GM12891 (cell line): ENCODE results near the gene PPM1H.

ENCODE experiments used
- DNase-seq: peaks from one replicate; pipeline ENCODE4 v3.0.0; 2011; ENCODE audit warnings: low spot score; ENCODE audit not compliant: insufficient read length
- FAIRE-seq: peaks from 2 replicates; lab custom pipeline; 2011; peaks lifted over from hg19 to GRCh38; lab: Jason Lieb, UNC
- PAX5 ChIP-seq: IDR thresholded peaks from 2 replicates; pipeline ENCODE4 v1.6.1; 2011; ENCODE audit warnings: low read length, moderate library complexity, mild to moderate bottlenecking; ENCODE audit not compliant: insufficient read depth, severe bottlenecking
- POLR2A ChIP-seq: IDR thresholded peaks from 2 replicates; pipeline ENCODE4 v1.6.1; 2011; ENCODE audit warnings: low read depth, low read length, control low read depth
- POLR2AphosphoS5 ChIP-seq: IDR thresholded peaks from 2 replicates; pipeline ENCODE4 v1.6.1; 2011; ENCODE audit warnings: low read depth, low read length, control low read depth
- POU2F2 ChIP-seq: IDR thresholded peaks from 2 replicates; pipeline ENCODE4 v1.6.1; 2011; ENCODE audit warnings: low read depth, mild to moderate bottlenecking, control low read depth, low read length, moderate library complexity
- SPI1 ChIP-seq: IDR thresholded peaks from 2 replicates; pipeline ENCODE4 v1.6.1; 2011; ENCODE audit warnings: low read depth, low read length, control low read depth
- TAF1 ChIP-seq: IDR thresholded peaks from 2 replicates; pipeline ENCODE4 v1.6.1; 2011; ENCODE audit warnings: low read depth, low read length, control low read depth

Gene PPM1H

DNA sequence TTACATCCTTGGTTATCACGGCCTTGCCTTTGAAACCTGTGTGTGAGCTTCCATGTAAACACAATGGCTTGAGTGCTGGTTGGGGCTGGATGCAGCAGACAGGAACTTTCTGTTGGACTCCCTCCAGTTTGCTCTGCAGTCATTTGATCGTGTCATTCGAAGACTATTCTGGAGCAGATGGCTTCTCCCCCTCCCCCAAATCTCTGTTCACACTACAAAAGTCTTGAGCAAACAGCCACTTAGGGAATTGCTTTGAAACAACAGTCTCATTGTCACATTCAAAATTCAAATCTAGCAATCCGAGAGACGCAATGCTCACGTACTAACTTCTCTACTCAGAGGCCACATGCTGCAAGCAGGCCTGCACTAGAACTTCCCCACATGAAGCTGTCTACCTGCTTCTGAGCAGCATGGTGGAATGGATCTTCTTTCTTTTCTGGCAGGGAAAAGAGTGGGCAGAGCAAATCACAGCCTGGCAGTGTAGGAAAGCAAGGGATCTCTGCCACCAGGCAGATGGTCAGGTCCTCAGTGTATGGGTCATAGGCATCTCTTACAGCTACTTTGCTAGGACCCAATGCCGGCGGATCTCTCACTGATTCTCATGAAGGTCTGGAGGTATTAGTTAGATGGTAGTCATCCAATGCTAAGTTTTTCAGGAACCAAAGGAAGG, 214.2 kb downstream of the PPM1H start:
- no peak for TF ChIP-seq POU2F2
- TF ChIP-seq POLR2A = no peak
- TF ChIP-seq POLR2AphosphoS5 = no peak
- no peak for TF ChIP-seq SPI1
- TF ChIP-seq TAF1 = no peak
- no peak for TF ChIP-seq PAX5
- DNase-seq (no peak), FAIRE-seq (no peak)

DNA sequence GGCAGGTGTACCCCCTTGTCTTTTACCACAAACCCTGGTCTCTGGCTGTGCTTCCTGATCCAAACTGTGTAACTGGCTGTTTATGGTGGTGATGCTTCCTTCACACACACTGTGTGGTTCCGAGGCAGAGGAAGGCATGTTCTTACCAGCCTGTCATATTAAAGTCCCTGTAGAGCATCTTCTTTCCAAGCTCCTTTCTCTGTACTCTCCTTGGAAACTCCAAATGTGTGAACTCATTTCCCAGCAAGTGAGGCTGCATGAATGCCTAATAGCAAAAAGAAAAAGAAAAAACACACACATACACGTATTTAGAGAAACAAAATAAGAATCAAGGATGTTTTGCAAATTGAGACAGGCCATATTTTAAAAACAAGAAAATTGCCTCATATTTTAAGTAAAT, 214.9 kb downstream of the PPM1H start:
- no peak for FAIRE-seq
- TF ChIP-seq TAF1 (no peak), SPI1 (no peak), PAX5 (no peak), POLR2A (no peak), POU2F2 (no peak), POLR2AphosphoS5 (no peak)
- DNase-seq = no peak

DNA sequence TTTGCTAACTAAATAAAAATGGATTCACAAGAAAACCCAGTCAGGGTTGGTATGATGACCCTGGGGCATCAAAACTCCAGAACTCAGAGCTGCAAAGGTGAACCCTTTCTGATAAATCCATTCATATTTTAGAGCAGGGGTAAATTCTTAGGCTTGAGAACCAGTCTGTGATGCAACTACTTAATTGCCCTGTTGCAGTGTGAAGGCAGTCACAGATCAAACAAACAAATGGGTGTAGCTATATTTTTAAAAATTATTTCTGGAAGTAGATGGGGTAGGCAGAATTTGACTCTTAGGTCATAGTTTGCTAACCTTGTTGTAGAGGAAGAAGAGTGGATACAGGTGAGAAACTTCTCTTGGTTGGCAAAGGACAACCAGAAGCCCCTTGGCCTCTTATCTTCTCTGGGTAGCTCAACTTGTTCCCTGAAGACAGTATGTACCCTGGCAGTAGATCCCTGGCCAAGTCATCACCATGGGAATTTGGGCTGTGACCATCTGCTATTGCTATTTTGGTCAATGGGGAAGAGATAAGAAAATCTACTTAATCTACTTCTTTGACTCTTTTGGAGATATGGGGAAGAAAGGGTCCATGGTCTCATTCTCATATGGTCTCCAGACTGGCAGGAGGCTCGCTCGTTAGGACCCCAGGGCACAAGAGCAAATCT, 216.1 kb downstream of the PPM1H start:
- DNase-seq = no peak
- TF ChIP-seq SPI1 = no peak
- no peak for FAIRE-seq

DNA sequence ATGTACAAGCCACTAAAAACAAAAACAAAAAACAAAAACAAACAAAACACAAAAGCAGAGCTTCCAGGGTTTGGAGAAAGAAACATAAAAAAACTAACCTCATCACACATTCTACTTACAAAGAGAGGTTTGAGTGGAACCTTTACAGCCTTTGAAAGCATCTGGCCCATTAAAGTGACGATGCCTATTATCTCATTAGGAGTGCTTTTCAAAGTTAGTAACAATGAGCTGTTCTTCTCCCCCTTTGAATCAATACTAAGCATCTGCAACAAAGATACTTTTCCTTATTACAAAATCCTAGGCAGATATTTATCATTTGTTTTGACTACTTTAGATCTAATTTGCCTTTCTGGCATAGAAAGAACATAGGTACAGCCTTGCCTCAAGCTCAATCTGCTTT, 217.3 kb downstream of the PPM1H start:
- DNase-seq (no peak), FAIRE-seq (no peak)
- TF ChIP-seq POLR2AphosphoS5 (no peak), POLR2A (no peak), PAX5 (no peak), TAF1 (no peak), POU2F2 (no peak)

DNA sequence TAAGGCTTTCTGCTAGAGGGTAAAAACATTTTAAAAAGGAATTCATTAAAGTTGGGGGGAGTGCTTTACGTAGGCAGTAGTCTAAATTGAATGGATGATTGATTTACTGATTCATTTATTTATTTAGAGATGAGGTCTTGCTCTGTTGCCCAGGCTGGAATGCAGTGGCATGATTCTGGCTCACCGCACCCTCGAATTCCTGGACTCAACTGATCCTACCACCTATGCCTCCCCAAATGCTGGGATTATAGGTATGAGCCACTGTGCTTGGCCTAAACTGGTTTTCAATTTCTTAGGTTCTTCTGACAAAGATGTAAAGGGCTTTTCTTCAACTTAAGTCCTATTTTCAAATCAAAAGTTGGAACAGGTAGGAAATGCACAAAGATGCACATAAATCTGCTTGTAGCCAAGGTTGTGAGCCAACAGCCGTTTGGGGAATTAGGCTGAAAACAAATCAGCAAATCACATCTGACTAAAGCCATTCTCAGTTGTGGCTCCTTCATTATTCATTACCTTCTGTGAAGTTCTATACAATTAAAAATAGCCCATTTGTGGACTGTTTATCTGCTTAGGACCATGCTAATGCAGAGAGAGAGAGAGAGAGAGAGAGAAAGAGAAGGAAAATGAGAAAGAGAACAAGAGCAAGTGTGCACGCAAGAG, 218.0 kb downstream of the PPM1H start:
- DNase-seq (no peak), FAIRE-seq (peak; percentile 13)
- no peak for TF ChIP-seq PAX5
- TF ChIP-seq POU2F2 = no peak
- TF ChIP-seq POLR2AphosphoS5 = no peak
- TF ChIP-seq SPI1 = no peak
- no peak for TF ChIP-seq POLR2A

DNA sequence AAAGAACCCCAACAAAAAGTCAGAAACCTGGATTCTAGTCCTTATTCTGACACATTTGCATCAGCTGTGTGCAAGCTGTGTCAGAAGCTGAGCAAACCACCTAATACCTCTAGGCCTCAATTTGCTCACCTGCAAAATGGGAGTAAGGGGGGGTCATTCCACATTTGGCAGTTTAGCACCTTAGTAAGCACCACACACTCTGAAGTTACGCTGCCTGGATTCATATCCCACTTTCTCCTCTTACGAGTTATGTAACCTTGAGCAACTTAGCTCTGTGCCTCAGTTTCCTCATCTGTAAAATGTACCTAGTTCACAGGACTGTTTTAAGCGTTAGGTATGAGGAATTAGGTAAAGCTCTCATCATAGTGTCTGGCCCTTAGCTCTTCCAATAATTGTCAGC, 218.9 kb downstream of the PPM1H start:
- FAIRE-seq (no peak), DNase-seq (no peak)
- TF ChIP-seq POLR2A = no peak
- no peak for TF ChIP-seq POLR2AphosphoS5
- TF ChIP-seq POU2F2 = no peak
- no peak for TF ChIP-seq SPI1
- TF ChIP-seq TAF1 = no peak
- no peak for TF ChIP-seq PAX5

DNA sequence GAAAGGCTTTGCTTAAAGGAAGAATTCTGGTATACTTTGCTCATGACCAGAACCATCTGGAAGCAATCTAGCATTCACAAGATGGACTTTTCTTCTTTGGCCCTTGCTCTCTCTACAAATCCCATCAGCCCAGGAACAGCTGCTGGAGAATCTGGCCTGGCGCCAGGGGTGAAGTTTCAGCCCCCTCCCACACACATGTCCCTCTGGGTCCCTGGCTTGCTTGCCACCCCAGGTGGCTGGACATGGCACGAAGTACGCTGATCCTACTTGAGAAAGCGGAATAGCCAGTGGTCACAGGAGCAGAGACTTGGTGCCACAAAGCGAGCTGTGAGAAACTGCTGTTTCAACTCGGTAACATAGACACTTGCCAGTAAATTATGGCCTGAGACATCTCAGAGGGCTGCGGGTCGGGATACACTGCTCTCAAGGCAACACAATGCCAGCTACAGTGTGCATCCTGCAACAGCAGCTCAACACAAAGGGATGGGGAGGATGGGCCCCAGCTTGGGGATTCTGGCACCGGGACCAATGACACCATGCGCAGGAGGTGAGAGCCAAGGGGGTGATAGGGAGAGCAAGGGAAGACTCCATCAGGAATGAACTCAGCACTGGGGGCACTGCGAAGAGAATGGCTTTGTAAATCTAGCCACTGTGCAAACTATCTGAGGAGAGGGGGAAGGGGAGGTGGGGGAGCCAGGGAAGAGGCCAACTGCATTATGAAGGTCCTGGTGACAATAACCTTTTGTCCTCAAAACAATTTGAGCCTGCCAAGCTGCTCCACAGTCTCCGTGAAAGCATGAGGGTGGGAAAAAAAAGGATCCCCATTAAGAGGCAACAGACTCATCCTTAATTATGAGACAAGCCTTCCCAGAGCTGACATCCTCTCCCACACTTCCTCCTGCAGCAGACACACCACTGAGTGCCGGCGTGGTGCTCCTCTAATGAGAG, 219.9 kb downstream of the PPM1H start:
- DNase-seq = no peak
- no peak for FAIRE-seq
- TF ChIP-seq TAF1 (no peak), POLR2AphosphoS5 (no peak), SPI1 (no peak), POLR2A (no peak), POU2F2 (no peak)

DNA sequence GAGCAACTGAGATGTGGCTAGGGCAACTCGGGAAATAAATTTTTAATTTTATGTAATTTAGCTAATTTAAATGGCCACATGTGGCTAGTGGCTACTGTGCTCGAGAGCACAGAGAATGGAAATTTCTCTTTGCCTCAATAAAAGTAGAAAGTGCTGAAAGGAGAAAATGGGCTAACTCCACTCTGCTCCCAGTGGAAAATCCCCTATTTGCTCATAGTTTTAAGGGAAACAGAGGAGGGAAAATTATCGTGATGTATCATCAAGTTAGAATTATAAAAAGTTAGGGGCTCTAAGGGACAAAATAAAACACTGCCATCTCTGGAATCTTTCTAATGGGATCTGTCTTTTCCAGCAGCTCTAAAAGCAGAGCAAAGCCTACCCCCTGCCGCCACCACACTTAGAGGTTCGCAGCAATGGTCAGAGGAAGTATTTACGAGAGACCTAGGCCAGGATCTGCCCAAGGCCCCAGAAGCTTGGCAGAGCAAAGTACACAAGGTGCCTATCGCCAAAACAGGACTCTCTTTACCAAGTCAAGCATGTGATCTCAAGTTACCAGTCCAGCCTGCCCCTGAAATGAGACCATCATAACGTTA, 220.7 kb downstream of the PPM1H start:
- no peak for FAIRE-seq
- TF ChIP-seq SPI1 = no peak
- DNase-seq = no peak

DNA sequence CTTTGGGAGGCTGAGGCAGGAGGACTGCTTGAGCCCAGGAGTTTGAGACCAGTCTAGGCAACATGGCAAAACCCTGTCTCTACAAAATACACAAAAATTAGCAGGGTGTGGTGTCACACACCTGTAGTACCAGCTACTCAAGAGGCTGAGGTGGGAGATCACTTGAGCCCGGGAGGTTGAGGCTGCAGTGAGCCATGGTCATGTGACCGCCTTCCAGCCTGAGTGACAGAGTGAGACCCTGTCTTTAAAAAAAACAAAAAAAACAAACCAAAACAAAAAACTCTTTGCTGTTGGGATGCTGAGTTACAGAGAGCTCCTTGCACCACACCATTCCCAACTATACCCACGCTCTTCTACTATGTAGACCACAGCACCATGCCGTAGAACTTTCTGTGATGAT, 221.2 kb downstream of the PPM1H start:
- DNase-seq = no peak
- no peak for FAIRE-seq
- TF ChIP-seq POLR2A (no peak), POLR2AphosphoS5 (no peak), POU2F2 (no peak), PAX5 (no peak), TAF1 (no peak), SPI1 (no peak)
